OCI-LY3 (cell line): ENCODE results near the gene RGL1.

Experiments used
- H2AFZ ChIP-seq: fragments of 200-600, 300-600 bp; shearing (Covaris generic); 2 replicates; pipeline ENCODE4 v1.6.0; 2014; ENCODE audit warnings: antibody characterized with exemption, low read depth, low read length
- H3K27ac ChIP-seq: fragments of 200-600, 300-600 bp; sonication (generic); 2 replicates; pipeline ENCODE4 v1.5.1; 2014; ENCODE audit warnings: mild to moderate bottlenecking, low read length, moderate library complexity, mixed read lengths
- H3K27me3 ChIP-seq: fragments of 200-600, 300-600 bp; sonication (generic); 2 replicates; pipeline ENCODE4 v1.6.1; 2014; ENCODE audit warnings: low read depth, low read length, mixed read lengths
- H3K36me3 ChIP-seq: fragments of 200-600, 300-600 bp; sonication (generic); replicated peaks from 2 replicates; pipeline ENCODE3; 2014; ENCODE audit warnings: low read depth, low read length, mixed read lengths
- H3K4me1 ChIP-seq: fragments of 300-600, 200-600 bp; sonication (generic); 2 replicates; pipeline ENCODE4 v1.6.1; 2014; ENCODE audit warnings: low read length, mixed read lengths
- H3K4me2 ChIP-seq: fragments of 200-600, 300-600 bp; sonication (generic); 2 replicates; pipeline ENCODE4 v1.6.1; 2014; ENCODE audit warnings: low read length, mixed read lengths
- H3K4me3 ChIP-seq: fragments of 300-600, 200-600 bp; sonication (generic); 2 replicates; pipeline ENCODE4 v1.5.1; 2014; ENCODE audit warnings: antibody characterized with exemption, mild to moderate bottlenecking, low read length, moderate library complexity
- H3K79me2 ChIP-seq: fragments of 300-600, 200-600 bp; shearing (Covaris generic); 2 replicates; pipeline ENCODE4 v1.6.1; 2014; ENCODE audit warnings: mild to moderate bottlenecking, low read length, mixed read lengths
- H3K9ac ChIP-seq: fragments of 300-600, 200-600 bp; shearing (Covaris generic); 2 replicates; pipeline ENCODE4 v1.6.0; 2014; ENCODE audit warnings: mild to moderate bottlenecking, low read length, moderate library complexity
- H3K9me3 ChIP-seq: fragments of 200-600, 300-600 bp; shearing (Covaris generic); 2 replicates; pipeline ENCODE4 v1.6.1; 2014; ENCODE audit warnings: low read length, mixed read lengths; ENCODE audit not compliant: insufficient read depth
- H4K20me1 ChIP-seq: fragments of 200-600, 300-600 bp; sonication (generic); 2 replicates; pipeline ENCODE4 v1.6.1; 2016; ENCODE audit warnings: low read length, mixed read lengths; ENCODE audit not compliant: insufficient read depth
- EZH2phosphoT487 ChIP-seq: fragments of 200-600 bp; shearing (Covaris generic); IDR thresholded peaks from 2 replicates; pipeline ENCODE4 v1.6.1; 2018; ENCODE audit warnings: antibody characterized with exemption, mixed run types, low read depth
- TF ChIP-seq, protein P1 (sequence below): fragments of 200-600, 300-600 bp; sonication (generic); IDR thresholded peaks from 2 replicates; pipeline ENCODE4 v1.5.1; 2014; ENCODE audit warnings: antibody characterized with exemption, low read length, low read depth

Gene RGL1

DNA sequence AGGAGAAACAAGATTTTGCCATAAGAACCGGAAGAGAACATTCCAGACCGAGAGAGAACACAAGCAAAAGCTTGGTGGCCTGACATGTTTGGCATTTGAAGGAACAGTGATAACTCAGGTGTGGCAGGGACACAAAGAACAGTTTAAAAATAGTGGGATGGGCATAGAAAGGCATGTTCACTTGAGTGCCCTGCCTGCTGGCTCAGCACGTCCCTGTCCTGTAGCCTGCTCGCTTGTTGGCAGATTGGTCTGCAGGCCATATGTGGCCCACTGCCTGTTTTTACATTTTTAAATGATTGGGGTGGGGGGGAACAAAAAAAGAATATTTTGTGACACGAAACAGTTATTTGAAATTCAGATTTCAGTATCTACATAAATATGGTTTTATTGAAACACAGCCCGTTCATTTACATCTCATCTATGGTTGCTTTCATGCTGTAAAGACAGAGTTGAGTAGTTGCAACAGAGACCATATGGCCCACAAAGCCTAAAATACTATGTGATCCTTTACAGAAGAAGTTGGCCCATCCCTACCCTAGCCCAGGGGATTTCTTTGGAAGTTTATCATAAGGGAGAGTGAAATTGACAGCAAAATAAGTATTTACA lies 100.7 kb downstream of the RGL1 start:
- Histone ChIP-seq H3K9me3 (no peaks in the 10 kb centered on the region), H3K9ac (no peak overlapping the region), H2AFZ (no peak overlapping the region), H3K27ac (no peak overlapping the region), H3K4me3 (no peak overlapping the region), H3K36me3 (peaks cover 7% of the 10 kb centered on the region), H3K27me3 (no peaks in the 10 kb centered on the region; the same call in 1 of the 2 replicates), H4K20me1 (no peaks in the 10 kb centered on the region), H3K79me2 (no peaks in the 10 kb centered on the region), H3K4me2 (no peak overlapping the region), H3K4me1 (peaks cover 53% of the 10 kb centered on the region)
- TF ChIP-seq, protein P1, sequence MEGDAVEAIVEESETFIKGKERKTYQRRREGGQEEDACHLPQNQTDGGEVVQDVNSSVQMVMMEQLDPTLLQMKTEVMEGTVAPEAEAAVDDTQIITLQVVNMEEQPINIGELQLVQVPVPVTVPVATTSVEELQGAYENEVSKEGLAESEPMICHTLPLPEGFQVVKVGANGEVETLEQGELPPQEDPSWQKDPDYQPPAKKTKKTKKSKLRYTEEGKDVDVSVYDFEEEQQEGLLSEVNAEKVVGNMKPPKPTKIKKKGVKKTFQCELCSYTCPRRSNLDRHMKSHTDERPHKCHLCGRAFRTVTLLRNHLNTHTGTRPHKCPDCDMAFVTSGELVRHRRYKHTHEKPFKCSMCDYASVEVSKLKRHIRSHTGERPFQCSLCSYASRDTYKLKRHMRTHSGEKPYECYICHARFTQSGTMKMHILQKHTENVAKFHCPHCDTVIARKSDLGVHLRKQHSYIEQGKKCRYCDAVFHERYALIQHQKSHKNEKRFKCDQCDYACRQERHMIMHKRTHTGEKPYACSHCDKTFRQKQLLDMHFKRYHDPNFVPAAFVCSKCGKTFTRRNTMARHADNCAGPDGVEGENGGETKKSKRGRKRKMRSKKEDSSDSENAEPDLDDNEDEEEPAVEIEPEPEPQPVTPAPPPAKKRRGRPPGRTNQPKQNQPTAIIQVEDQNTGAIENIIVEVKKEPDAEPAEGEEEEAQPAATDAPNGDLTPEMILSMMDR, result no peak

DNA sequence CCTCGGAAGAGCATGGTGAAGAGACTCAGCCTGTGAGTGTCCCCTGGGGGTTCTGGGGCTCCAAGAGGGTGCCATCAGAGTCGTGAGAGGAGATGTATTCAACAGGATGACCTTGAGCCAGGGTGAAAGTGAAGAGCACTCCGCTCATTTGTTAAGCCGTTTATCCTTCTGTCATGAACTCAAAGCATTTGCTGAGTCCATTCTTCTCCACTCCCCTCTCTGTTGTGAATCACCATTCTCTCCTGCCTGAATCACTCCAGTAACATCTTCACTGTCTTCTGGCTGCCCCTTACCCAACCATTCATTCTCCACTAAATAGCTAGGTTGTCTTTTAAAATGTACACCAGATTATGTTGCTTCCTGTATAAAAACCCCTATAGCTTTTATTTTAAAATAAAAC lies 102.2 kb downstream of the RGL1 start:
- H3K27me3 ChIP-seq, result no peaks in the 10 kb centered on the region; the same call in 1 of the 2 replicates
- TF ChIP-seq, protein P1, result no peak
- TF ChIP-seq EZH2phosphoT487, result no peak

DNA sequence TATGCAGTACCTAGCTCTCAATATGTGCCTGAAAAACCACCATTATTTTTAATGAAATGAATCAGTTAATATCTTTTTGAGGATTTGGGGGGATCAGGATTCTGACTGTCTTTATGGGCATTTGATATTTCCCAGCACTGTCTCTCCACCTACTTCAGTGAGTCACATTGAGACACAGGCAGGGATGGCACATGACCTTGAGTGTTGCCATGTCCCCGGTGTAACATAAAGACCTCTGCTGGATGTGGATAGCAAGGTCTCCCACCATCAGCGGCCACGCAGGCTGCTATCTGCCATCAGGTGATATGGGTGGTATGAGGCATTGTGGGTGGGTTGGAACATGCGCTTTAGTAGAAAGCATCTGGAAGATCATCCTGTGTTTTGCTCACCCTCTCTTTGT lies 103.2 kb downstream of the RGL1 start:
- Histone ChIP-seq H3K4me3 (no peak overlapping the region), H3K27me3 (no peaks in the 10 kb centered on the region; the same call in 1 of the 2 replicates), H3K4me1 (peaks cover 56% of the 10 kb centered on the region), H3K4me2 (no peak overlapping the region), H3K9ac (no peak overlapping the region), H4K20me1 (peaks cover 4% of the 10 kb centered on the region; the same call in 1 of the 2 replicates), H3K36me3 (peaks cover 7% of the 10 kb centered on the region), H3K9me3 (no peaks in the 10 kb centered on the region), H3K27ac (no peak overlapping the region), H2AFZ (no peak overlapping the region), H3K79me2 (no peaks in the 10 kb centered on the region)
- TF ChIP-seq, protein P1, result no peak
- no peak for TF ChIP-seq EZH2phosphoT487

More for the DNA sequence above, 102.2 kb downstream of the RGL1 start:
- Histone ChIP-seq H4K20me1 (no peaks in the 10 kb centered on the region), H2AFZ (no peak overlapping the region), H3K4me1 (peaks cover 57% of the 10 kb centered on the region), H3K79me2 (no peaks in the 10 kb centered on the region), H3K36me3 (peaks cover 7% of the 10 kb centered on the region), H3K27ac (no peak overlapping the region), H3K4me2 (no peak overlapping the region), H3K9ac (no peak overlapping the region), H3K4me3 (no peak overlapping the region), H3K9me3 (no peaks in the 10 kb centered on the region)

DNA sequence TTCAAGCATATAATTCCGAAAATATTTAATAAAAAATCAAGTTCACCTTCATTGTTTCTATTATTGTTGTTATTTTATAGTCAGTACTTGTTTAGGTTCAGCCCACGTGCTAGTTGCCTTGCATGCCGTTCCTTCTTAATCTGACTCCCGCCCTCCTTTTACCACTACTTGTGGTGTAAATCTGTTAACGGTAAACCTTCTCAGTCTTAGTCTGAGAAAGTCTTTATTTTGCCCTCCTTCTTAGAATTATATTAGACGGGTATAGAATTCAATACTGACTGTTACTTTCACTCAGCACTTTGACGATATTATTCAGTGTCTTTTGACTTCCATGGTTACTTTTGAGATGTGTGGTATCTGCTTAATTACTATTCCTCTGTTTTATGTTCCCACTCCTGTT lies 104.8 kb downstream of the RGL1 start:
- TF ChIP-seq EZH2phosphoT487, result no peak
- TF ChIP-seq, protein P1, result no peak
- Histone ChIP-seq H3K27me3 (peaks cover 15% of the 10 kb centered on the region), H2AFZ (no peak overlapping the region), H3K27ac (peak overlapping the region; percentile 86), H3K4me2 (peak overlapping the region; percentile 78; the same call in 1 of the 2 replicates), H3K9me3 (no peaks in the 10 kb centered on the region), H3K4me3 (no peak overlapping the region), H3K36me3 (peaks cover 7% of the 10 kb centered on the region), H4K20me1 (peaks cover 4% of the 10 kb centered on the region; the same call in 1 of the 2 replicates), H3K79me2 (no peaks in the 10 kb centered on the region), H3K4me1 (peaks cover 50% of the 10 kb centered on the region), H3K9ac (no peak overlapping the region; the same call in 1 of the 2 replicates)
